ENCODE results near the gene DNAJC4. TPM values are rescaled to one million over a fixed set of nuclear protein-coding genes. Genes with fewer than 3 reads are reported as not detected.
A peak's percentile ranks its signal among the peaks of the same experiment; 100 is the strongest.

The DNAJC4 gene
- total and polyA plus RNA-seq, 2 donors from 2014 or later = 31.1 to 102 TPM

DNA sequence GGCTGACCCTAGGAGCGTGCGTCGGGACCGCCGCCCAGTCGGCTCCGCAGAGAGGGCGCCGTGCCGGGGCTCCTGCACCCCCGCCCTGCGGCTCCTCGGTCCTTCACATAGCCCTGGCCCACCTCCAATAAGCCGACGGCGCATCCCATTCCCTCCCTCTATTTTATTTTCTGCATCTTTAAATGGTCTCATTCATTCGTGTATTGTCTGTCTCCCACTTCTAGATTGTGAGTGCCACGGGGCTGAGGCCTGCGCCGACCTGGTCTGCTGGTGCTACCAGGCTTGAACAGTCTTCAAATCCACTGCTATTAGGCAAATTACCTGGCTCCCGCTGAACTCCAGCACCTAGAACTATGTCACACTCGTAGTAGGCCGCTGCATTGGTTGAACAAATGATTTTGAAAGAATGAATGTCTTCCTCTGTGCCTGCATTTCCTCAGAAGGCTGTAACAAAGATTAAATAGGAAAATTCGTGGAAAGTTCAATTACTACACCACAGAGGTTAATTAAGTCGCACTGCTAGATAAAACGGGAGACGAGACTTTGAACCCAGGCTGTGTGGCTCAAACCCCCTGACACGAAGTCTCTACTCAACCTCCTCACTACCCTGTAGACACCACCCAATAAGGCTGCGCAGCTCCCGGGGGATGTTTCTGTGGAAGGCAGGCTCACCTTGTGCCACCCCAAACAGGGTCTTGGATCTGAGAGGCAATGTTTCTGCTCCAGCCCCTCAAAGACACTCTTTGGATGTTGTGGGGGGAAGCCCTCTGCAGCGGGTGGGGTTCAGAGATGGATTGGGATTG, 17.6 kb downstream of the DNAJC4 start:
- peaks cover 0 to 9% (median 4%) of the 10 kb centered on the region in 3 donors for H3K36me3 ChIP-seq (ENCODE audit: control insufficient read depth in 2 of 3, insufficient read depth in 3 of 3, low read length in 3 of 3)
- H3K27ac ChIP-seq (ENCODE audit: low read depth in 2 of 2, low read length in 2 of 2) = peak overlapping the region; percentile 89 to 91
- H3K4me3 ChIP-seq (ENCODE audit: low read length in 3 of 3) = peak overlapping the region in 2 of 3 donors; percentile 18 to 97
- no peak for TF ChIP-seq CTCF (IDR thresholded peaks at IDR 0.05; ENCODE audit: borderline replicate concordance, extremely low read depth, insufficient read depth)
- FAIRE-seq (no peak), DNase-seq (no peak)
- peak overlapping the region in 1 of 3 donors; percentile 48 for H3K9ac ChIP-seq (ENCODE audit: low read length in 3 of 3)
- H3K27me3 ChIP-seq (ENCODE audit: control insufficient read depth, insufficient read depth, low read length) = no peaks in the 10 kb centered on the region
- no peaks in the 10 kb centered on the region for H3K9me3 ChIP-seq (ENCODE audit: control insufficient read depth in 2 of 3, insufficient read depth in 1 of 3, low read length in 3 of 3)
- peaks cover 0 to 39% (median 5%) of the 10 kb centered on the region in 3 donors for H3K4me1 ChIP-seq (ENCODE audit: control insufficient read depth in 2 of 3, insufficient read depth in 2 of 3, low read depth in 1 of 3, low read length in 3 of 3)
- intact Hi-C loops (cut with DNase I) = no loop called here

DNA sequence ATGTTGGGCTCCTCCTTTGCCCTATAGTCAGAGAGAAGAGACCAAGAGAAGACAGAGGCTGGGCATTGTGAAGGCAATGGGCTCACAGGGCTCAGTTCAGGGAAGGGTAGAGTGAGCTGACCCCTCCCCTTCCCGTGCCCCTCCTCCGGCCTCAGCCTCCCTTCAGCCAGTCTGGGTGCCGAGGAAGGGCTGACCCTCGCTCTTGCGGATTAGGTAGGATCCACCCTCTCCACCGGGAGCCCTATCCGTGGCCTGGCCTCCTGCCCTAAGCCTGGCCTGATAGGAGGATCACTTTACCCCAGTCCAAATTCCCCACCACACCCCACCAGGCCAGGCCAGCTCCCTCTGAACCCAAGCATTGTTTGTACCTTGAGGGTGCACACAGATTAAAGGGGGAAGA, 18.2 kb downstream of the DNAJC4 start:
- Histone ChIP-seq H3K9ac (ENCODE audit: low read length in 3 of 3) (no peak overlapping the region), H3K27me3 (ENCODE audit: control insufficient read depth, insufficient read depth, low read length) (no peaks in the 10 kb centered on the region), H3K9me3 (ENCODE audit: control insufficient read depth in 2 of 3, insufficient read depth in 1 of 3, low read length in 3 of 3) (no peaks in the 10 kb centered on the region), H3K4me3 (ENCODE audit: low read length in 3 of 3) (no peak overlapping the region), H3K27ac (ENCODE audit: low read depth in 2 of 2, low read length in 2 of 2) (no peak overlapping the region), H3K36me3 (ENCODE audit: control insufficient read depth in 2 of 3, insufficient read depth in 3 of 3, low read length in 3 of 3) (peaks cover 0 to 6% (median under 1%) of the 10 kb centered on the region in 3 donors), H3K4me1 (ENCODE audit: control insufficient read depth in 2 of 3, insufficient read depth in 2 of 3, low read depth in 1 of 3, low read length in 3 of 3) (peaks cover 0 to 37% (median 5%) of the 10 kb centered on the region in 3 donors)
- DNase-seq = no peak
- FAIRE-seq = no peak
- intact Hi-C loops (cut with DNase I) = no loop called here
- no peak for TF ChIP-seq CTCF (IDR thresholded peaks at IDR 0.05; ENCODE audit: borderline replicate concordance, extremely low read depth, insufficient read depth)

GRCh38 chr11:64249038-64249437, 18.7 kb downstream of the DNAJC4 start:
- Histone ChIP-seq H3K27ac (ENCODE audit: low read depth in 2 of 2, low read length in 2 of 2) (no peak overlapping the region), H3K36me3 (ENCODE audit: control insufficient read depth in 2 of 3, insufficient read depth in 3 of 3, low read length in 3 of 3) (peaks cover 0 to 1% (median 0%) of the 10 kb centered on the region in 3 donors), H3K4me1 (ENCODE audit: control insufficient read depth in 2 of 3, insufficient read depth in 2 of 3, low read depth in 1 of 3, low read length in 3 of 3) (peaks cover 0 to 37% (median 5%) of the 10 kb centered on the region in 3 donors), H3K27me3 (ENCODE audit: control insufficient read depth, insufficient read depth, low read length) (no peaks in the 10 kb centered on the region), H3K9me3 (ENCODE audit: control insufficient read depth in 2 of 3, insufficient read depth in 1 of 3, low read length in 3 of 3) (no peaks in the 10 kb centered on the region), H3K4me3 (ENCODE audit: low read length in 3 of 3) (no peak overlapping the region), H3K9ac (ENCODE audit: low read length in 3 of 3) (no peak overlapping the region)
- intact Hi-C loops (cut with DNase I) = no loop called here
- TF ChIP-seq CTCF (IDR thresholded peaks at IDR 0.05; ENCODE audit: borderline replicate concordance, extremely low read depth, insufficient read depth) = no peak
- no peak for FAIRE-seq
- DNase-seq = no peak
